BE2C (cell line): Measurements from ENCODE around the gene ETNK2.

ENCODE experiments used
- DNase-seq: peaks from one replicate; pipeline ENCODE4 v3.0.0-alpha.2; 2020
- H3K27me3 ChIP-seq: fragments of 250-450 bp; sonication (Bioruptor Pico); 2 replicates; pipeline ENCODE4 v1.5.1; 2020; ENCODE audit warnings: mild to moderate bottlenecking
- H3K36me3 ChIP-seq: fragments of 250-450 bp; sonication (Bioruptor Pico); 2 replicates; pipeline ENCODE4 v1.5.1; 2020; ENCODE audit warnings: mild to moderate bottlenecking
- H3K4me1 ChIP-seq: fragments of 250-450 bp; sonication (Bioruptor Pico); 2 replicates; pipeline ENCODE4 v1.5.1; 2020
- H3K4me3 ChIP-seq: 2 replicates; pipeline ENCODE4 v1.5.1; 2011; ENCODE audit warnings: low read depth, low read length
- H3K9me3 ChIP-seq: fragments of 250-450 bp; sonication (Bioruptor Pico); 2 replicates; pipeline ENCODE4 v1.5.1; 2020
- TF ChIP-seq, protein P1 (sequence below): IDR thresholded peaks from 2 replicates; pipeline ENCODE4 v1.5.1; 2012; ENCODE audit warnings: mild to moderate bottlenecking, low read depth, low read length

ETNK2 gene

DNA sequence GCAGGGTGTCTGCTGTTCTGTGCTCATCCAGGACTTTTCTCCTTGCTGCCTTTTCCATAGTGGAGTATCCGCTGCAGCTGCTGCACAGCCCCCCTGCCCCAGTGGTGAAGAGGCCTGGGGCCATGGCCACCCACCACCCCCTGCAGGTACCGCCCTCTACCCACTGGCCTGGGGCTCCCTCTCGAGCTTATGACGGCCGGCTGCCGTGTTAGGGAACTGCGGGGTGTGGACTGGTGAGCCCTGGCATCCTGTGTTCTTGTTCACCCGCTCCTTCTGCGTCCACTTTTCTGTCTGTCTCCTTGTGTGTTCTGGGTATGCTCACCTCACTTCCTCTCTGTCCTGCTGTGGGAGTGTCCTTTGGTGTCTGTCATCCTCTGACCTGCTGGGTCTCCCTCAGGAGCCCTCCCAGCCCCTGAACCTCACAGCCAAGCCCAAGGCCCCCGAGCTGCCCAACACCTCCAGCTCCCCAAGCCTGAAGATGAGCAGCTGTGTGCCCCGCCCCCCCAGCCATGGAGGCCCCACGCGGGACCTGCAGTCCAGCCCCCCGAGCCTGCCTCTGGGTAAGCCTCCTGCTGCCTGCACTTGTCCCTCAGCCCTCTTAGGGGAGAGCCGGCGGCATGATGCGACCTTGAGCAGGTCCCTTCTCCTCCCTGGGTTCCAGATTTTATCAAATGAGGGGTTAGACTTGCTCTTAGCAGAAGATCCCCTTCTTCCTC lies 29.8 kb downstream of the ETNK2 start:
- Histone ChIP-seq H3K27me3 (no peaks in the 10 kb centered on the region), H3K4me1 (no peaks in the 10 kb centered on the region), H3K4me3 (no peak overlapping the region), H3K9me3 (no peaks in the 10 kb centered on the region), H3K36me3 (no peaks in the 10 kb centered on the region)
- TF ChIP-seq, protein P1, sequence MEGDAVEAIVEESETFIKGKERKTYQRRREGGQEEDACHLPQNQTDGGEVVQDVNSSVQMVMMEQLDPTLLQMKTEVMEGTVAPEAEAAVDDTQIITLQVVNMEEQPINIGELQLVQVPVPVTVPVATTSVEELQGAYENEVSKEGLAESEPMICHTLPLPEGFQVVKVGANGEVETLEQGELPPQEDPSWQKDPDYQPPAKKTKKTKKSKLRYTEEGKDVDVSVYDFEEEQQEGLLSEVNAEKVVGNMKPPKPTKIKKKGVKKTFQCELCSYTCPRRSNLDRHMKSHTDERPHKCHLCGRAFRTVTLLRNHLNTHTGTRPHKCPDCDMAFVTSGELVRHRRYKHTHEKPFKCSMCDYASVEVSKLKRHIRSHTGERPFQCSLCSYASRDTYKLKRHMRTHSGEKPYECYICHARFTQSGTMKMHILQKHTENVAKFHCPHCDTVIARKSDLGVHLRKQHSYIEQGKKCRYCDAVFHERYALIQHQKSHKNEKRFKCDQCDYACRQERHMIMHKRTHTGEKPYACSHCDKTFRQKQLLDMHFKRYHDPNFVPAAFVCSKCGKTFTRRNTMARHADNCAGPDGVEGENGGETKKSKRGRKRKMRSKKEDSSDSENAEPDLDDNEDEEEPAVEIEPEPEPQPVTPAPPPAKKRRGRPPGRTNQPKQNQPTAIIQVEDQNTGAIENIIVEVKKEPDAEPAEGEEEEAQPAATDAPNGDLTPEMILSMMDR, result no peak
- DNase-seq, result no peak

DNA sequence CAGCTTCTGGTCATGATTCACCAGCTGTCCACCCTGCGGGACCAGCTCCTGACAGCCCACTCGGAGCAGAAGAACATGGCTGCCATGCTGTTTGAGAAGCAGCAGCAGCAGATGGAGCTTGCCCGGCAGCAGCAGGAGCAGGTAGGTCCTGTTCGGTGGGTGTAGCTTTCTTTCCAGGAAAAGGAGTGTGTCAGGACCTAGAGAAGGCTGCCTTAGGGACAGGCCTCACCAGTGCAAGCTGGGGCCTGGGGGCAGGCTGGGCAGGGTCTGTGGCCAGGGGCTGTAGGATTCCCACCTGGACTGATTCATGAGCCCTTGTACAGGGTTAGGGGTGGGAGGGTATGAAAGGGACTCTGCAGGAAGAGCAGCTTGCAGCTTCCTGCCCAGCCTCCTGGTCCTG lies 35.3 kb downstream of the ETNK2 start:
- no peak for DNase-seq
- no peaks in the 10 kb centered on the region for H3K4me1 ChIP-seq
- no peaks in the 10 kb centered on the region for H3K36me3 ChIP-seq
- H3K9me3 ChIP-seq, result no peaks in the 10 kb centered on the region
- H3K4me3 ChIP-seq, result no peak overlapping the region
- no peaks in the 10 kb centered on the region for H3K27me3 ChIP-seq
- TF ChIP-seq, protein P1, result no peak

DNA sequence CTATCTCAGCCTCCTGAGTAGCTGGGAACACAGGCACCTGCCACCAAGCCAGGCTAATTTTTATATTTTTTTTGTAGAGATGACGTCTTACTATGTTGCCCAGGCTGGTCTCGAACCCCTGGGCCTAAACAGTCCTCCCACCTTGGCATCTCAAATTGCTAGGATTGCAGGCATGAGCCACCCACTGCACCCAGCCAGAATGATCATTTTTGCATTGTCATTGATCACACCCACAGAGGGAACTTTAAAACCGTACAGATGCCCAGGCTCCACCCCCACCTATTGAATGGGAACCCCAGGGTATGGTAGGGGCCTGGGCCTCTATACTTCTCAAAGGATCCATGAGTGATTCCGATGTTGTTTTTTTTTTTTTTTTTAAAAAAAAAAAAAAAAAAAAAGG lies 36.7 kb downstream of the ETNK2 start:
- Histone ChIP-seq H3K4me1 (no peaks in the 10 kb centered on the region), H3K4me3 (no peak overlapping the region), H3K9me3 (no peaks in the 10 kb centered on the region), H3K36me3 (no peaks in the 10 kb centered on the region), H3K27me3 (no peaks in the 10 kb centered on the region)
- DNase-seq, result no peak
- TF ChIP-seq, protein P1, result no peak

DNA sequence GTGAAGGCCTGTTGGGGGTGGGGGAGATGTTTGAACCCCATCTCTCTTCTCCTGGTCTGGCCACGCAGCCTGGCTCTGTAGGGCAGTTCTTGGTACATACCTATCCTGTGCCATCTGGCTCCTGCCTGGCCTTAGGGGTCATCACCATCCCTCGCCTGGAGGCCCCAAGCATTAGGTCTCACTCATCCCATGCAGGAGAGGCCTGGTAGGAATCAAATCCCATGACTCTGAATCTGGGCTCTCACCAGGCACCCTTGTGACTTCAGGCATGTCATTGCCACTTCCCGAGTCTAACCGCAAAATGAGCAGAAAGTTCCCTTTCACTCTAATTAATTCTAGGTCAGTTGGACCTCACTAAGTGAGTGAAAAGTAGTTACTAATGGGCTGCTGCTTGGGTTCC lies 37.2 kb downstream of the ETNK2 start:
- Histone ChIP-seq H3K4me1 (no peaks in the 10 kb centered on the region), H3K36me3 (no peaks in the 10 kb centered on the region), H3K4me3 (no peak overlapping the region), H3K9me3 (no peaks in the 10 kb centered on the region), H3K27me3 (no peaks in the 10 kb centered on the region)
- DNase-seq, result no peak
- TF ChIP-seq, protein P1, result no peak

DNA sequence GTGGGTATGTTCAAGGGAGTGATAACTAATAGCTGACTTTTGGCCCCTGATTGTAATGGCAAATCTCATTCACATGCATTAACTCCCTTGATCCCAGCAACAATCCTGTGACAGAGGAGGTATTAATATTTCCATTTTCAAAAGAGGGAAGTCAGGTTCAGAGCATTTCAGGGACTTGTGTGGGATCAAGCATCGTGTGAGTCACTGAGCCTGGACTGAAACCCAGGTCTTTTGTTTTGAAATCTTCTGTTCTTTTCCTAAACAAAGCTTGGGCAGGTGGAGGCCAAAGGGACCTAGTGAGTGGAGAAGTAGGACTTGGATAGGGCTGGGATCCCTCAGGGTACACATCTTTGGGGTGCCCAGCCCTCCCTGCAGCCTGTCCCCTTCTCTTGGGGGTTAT lies 37.9 kb downstream of the ETNK2 start:
- Histone ChIP-seq H3K27me3 (no peaks in the 10 kb centered on the region), H3K36me3 (no peaks in the 10 kb centered on the region), H3K4me3 (no peak overlapping the region), H3K9me3 (no peaks in the 10 kb centered on the region), H3K4me1 (no peaks in the 10 kb centered on the region)
- TF ChIP-seq, protein P1, result no peak
- DNase-seq, result no peak

DNA sequence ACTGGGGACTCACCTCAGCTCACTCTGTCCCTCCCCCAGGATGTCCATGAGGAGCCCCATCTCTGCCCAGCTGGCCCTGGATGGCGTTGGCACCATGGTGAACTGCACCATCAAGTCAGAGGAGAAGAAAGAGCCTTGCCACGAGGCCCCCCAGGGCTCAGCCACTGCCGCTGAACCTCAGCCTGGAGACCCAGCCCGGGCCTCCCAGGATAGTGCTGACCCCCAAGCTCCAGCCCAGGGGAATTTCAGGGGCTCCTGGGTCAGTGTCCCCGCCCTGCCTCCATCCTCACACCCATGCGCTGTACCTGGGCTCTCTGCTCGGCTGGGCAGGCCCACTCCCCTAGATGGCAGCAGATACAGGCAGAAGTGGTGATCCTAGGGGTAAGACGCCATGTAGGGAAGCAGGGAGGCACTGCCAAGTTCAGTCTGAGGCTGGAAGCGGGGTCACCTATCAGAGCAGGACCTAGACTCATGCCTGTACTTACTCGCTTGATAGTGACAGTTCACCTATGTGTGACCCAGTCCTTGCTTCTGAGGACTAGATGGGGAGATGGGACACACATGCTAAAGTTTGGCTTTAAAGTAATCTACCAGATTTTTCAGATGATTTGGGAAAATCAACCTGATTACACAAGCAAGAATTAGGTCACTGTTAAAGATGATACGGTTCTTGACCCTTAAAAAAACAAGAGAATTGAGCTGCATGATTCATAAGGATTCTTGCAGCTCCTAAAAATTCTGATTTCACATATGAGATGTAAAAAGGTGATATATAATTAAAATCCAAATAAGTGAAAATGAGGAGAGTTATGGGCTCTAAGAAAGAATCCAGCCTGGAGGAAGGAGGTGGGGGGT lies 38.7 kb downstream of the ETNK2 start:
- DNase-seq, result no peak
- Histone ChIP-seq H3K4me1 (no peaks in the 10 kb centered on the region), H3K36me3 (no peaks in the 10 kb centered on the region), H3K9me3 (no peaks in the 10 kb centered on the region), H3K4me3 (no peak overlapping the region), H3K27me3 (no peaks in the 10 kb centered on the region)
- TF ChIP-seq, protein P1, result no peak; the same call in 1 of the 2 replicates
